GM23338 (cell line): ENCODE results near the gene CEACAM18. TPM values are rescaled to one million over a fixed set of nuclear protein-coding genes. Genes with fewer than 3 reads are reported as not detected.

Experiments
- ATAC-seq: fragments of 200-7000 bp; cut with Tn5 transposase; 3 replicates; pipeline ENCODE4 v1.9.1; 2020
- DNase-seq: peaks from one replicate; pipeline ENCODE4 v3.0.0-alpha.2; 2015; ENCODE audit warnings: low spot score
- H2AFZ ChIP-seq: fragments of 200-600 bp; sonication (generic); 2 replicates; pipeline ENCODE4 v1.8.0; 2016; ENCODE audit warnings: antibody characterized with exemption, mild to moderate bottlenecking, moderate library complexity
- H3F3A ChIP-seq: fragments of 200-600 bp; sonication (generic); replicated peaks from 2 replicates; pipeline ENCODE4 v1.8.0; 2017; ENCODE audit warnings: antibody characterized with exemption, mixed run types, low read depth
- H3K27ac ChIP-seq: fragments of 200-600 bp; sonication (generic); 2 replicates; pipeline ENCODE4 v1.6.1; 2016; ENCODE audit warnings: low read depth
- H3K27me3 ChIP-seq: fragments of 200-600 bp; sonication (generic); 2 replicates; pipeline ENCODE4 v1.8.0; 2016; ENCODE audit warnings: mild to moderate bottlenecking, mixed run types, moderate library complexity; ENCODE audit not compliant: insufficient read depth
- H3K36me3 ChIP-seq: fragments of 200-600 bp; sonication (generic); 2 replicates; pipeline ENCODE4 v1.8.0; 2016; ENCODE audit warnings: mild to moderate bottlenecking; ENCODE audit not compliant: insufficient read depth
- H3K4me1 ChIP-seq: fragments of 200-600 bp; sonication (generic); 2 replicates; pipeline ENCODE4 v1.8.0; 2016; ENCODE audit warnings: mild to moderate bottlenecking, moderate library complexity; ENCODE audit not compliant: insufficient read depth
- H3K4me2 ChIP-seq: fragments of 200-600 bp; sonication (generic); 2 replicates; pipeline ENCODE4 v1.7.1; 2017; ENCODE audit warnings: mixed run types
- H3K4me3 ChIP-seq: fragments of 200-600 bp; sonication (generic); 2 replicates; pipeline ENCODE4 v1.6.1; 2016; ENCODE audit warnings: mixed run types
- H3K79me2 ChIP-seq: fragments of 200-600 bp; sonication (generic); replicated peaks from 2 replicates; pipeline ENCODE4 v1.8.0; 2017; ENCODE audit warnings: mild to moderate bottlenecking; ENCODE audit not compliant: insufficient read depth
- H3K9me2 ChIP-seq: fragments of 200-600 bp; sonication (generic); 2 replicates; pipeline ENCODE4 v1.8.0; 2017; ENCODE audit not compliant: insufficient read depth
- H4K20me1 ChIP-seq: fragments of 200-600 bp; sonication (generic); replicated peaks from 2 replicates; pipeline ENCODE4 v1.8.0; 2017; ENCODE audit warnings: mild to moderate bottlenecking; ENCODE audit not compliant: insufficient read depth
- H3K27ac Mint-ChIP-seq: 2 replicates; pipeline ENCODE4 v1.8.0; 2020; ENCODE audit warnings: inconsistent platforms, mild to moderate bottlenecking, moderate library complexity, mixed read lengths
- H3K27me3 Mint-ChIP-seq: 3 replicates; pipeline ENCODE4 v1.8.0; 2022; ENCODE audit warnings: low read depth, mild to moderate bottlenecking, moderate library complexity, mixed read lengths, inconsistent platforms; ENCODE audit not compliant: insufficient read depth, poor library complexity
- H3K36me3 Mint-ChIP-seq: 3 replicates; pipeline ENCODE4 v1.8.0; 2021; ENCODE audit warnings: low read depth, mild to moderate bottlenecking, inconsistent platforms, moderate library complexity, mixed read lengths
- H3K4me1 Mint-ChIP-seq: 3 replicates; pipeline ENCODE4 v1.8.0; 2020; ENCODE audit warnings: mild to moderate bottlenecking, inconsistent platforms, mixed read lengths
- H3K4me3 Mint-ChIP-seq: 3 replicates; pipeline ENCODE4 v1.8.0; 2021; ENCODE audit warnings: moderate library complexity, mild to moderate bottlenecking, inconsistent platforms, mixed read lengths
- H3K9me3 Mint-ChIP-seq: 3 replicates; pipeline ENCODE4 v1.8.0; 2020; ENCODE audit warnings: moderate library complexity, mild to moderate bottlenecking, inconsistent platforms, mixed read lengths
- CREB1 ChIP-seq: fragments of 250-450 bp; sonication (Bioruptor Pico); IDR thresholded peaks from 2 replicates; pipeline ENCODE4 v1.5.0; 2020; ENCODE audit warnings: low read depth, mild to moderate bottlenecking, moderate library complexity
- CTCF ChIP-seq, 2 experiments: fragments of 200-600 bp in 1 of 2; sonication (generic) in 1 of 2; conservative IDR thresholded peaks; 2 replicates each; pipeline versions ENCODE4 v1.5.1 to v1.6.1; 2016 to 2017; ENCODE audit warnings: antibody characterized with exemption in 2 of 2, low read depth in 2 of 2, mild to moderate bottlenecking in 2 of 2, moderate library complexity in 1 of 2
- ETS1 ChIP-seq: IDR thresholded peaks from 2 replicates; pipeline ENCODE4 v1.6.1; 2016; ENCODE audit warnings: antibody characterized with exemption
- EZH2 ChIP-seq: fragments of 200-600 bp; sonication (generic); IDR thresholded peaks from one replicate; pipeline ENCODE4 v1.8.0; 2017; ENCODE audit warnings: antibody characterized with exemption, mild to moderate bottlenecking, low read depth; ENCODE audit not compliant: unreplicated experiment
- EZH2phosphoT487 ChIP-seq: fragments of 200-600 bp; sonication (generic); IDR thresholded peaks from one replicate; pipeline ENCODE4 v1.8.1; 2018; ENCODE audit warnings: antibody characterized with exemption; ENCODE audit not compliant: unreplicated experiment
- JUNB ChIP-seq: IDR thresholded peaks from one replicate; pipeline ENCODE4 v1.6.1; 2016; ENCODE audit warnings: antibody characterized with exemption; ENCODE audit not compliant: unreplicated experiment
- NANOG ChIP-seq: IDR thresholded peaks from 2 replicates; pipeline ENCODE4 v1.6.1; 2016; ENCODE audit warnings: antibody characterized with exemption, borderline replicate concordance
- POLR2AphosphoS5 ChIP-seq: IDR thresholded peaks from 2 replicates; pipeline ENCODE4 v1.6.1; 2016; ENCODE audit warnings: antibody characterized with exemption, low read depth
- STAT1 ChIP-seq: IDR thresholded peaks from one replicate; pipeline ENCODE4 v1.6.1; 2016; ENCODE audit warnings: antibody characterized with exemption; ENCODE audit not compliant: unreplicated experiment
- ZNF114 ChIP-seq: fragments of 250-450 bp; sonication (Bioruptor Pico); IDR thresholded peaks from 2 replicates; pipeline ENCODE4 v1.5.0; 2020; ENCODE audit warnings: mild to moderate bottlenecking, moderate library complexity
- ZNF331 ChIP-seq: fragments of 250-450 bp; sonication (Bioruptor Pico); IDR thresholded peaks from 2 replicates; pipeline ENCODE4 v1.5.0; 2020; ENCODE audit warnings: low read depth, mild to moderate bottlenecking, moderate library complexity
- polyA plus RNA-seq: library from polyadenylated mRNA; unstranded; fragments of >200 nt; fragmentation: Nextera tagmentation; extraction: Ambion mirVana; gene quantifications from 2 replicates; pipeline ENCODE4 v1.2.1, GENCODE V29; 2016
- total RNA-seq: library from RNA; depleted of rRNA; stranded (reverse); fragments of >200 nt; shearing (Covaris generic); gene quantifications from 2 replicates; pipeline ENCODE4 v1.2.3, GENCODE V29; 2014
- TF ChIP-seq, protein P1 (sequence below): IDR thresholded peaks from one replicate; pipeline ENCODE4 v1.6.1; 2018; ENCODE audit warnings: antibody characterized with exemption; ENCODE audit not compliant: unreplicated experiment
- TF ChIP-seq, protein P2 (sequence below): fragments of 250-450 bp; sonication (Bioruptor Pico); IDR thresholded peaks from 2 replicates; pipeline ENCODE4 v1.5.0; 2020; ENCODE audit warnings: mild to moderate bottlenecking, moderate library complexity

The CEACAM18 gene
- total and polyA plus RNA-seq, 2 experiments from 2014 or later = not detected

GRCh38 chr19:51529301-51529700, 51.0 kb downstream of the CEACAM18 start:
- Histone ChIP-seq H3K79me2 (no peaks in the 10 kb centered on the region), H3K4me1 (no peaks in the 10 kb centered on the region; the same call in 1 of the 2 replicates), H3K9me2 (no peaks in the 10 kb centered on the region), H3K27me3 (no peaks in the 10 kb centered on the region), H3K4me2 (no peak overlapping the region), H3F3A (no peaks in the 10 kb centered on the region), H3K27ac (no peak overlapping the region), H2AFZ (no peak overlapping the region), H3K36me3 (no peaks in the 10 kb centered on the region), H4K20me1 (no peaks in the 10 kb centered on the region), H3K4me3 (no peak overlapping the region)
- no peaks in the 10 kb centered on the region for H3K27me3 Mint-ChIP-seq
- peaks cover 16% of the 10 kb centered on the region for H3K36me3 Mint-ChIP-seq
- H3K27ac Mint-ChIP-seq = no peak overlapping the region
- H3K9me3 Mint-ChIP-seq = peaks cover 90% of the 10 kb centered on the region
- no peaks in the 10 kb centered on the region for H3K4me1 Mint-ChIP-seq
- no peak overlapping the region for H3K4me3 Mint-ChIP-seq
- DNase-seq (no peak), ATAC-seq (no peak)
- no peak for TF ChIP-seq POLR2AphosphoS5
- no peak for TF ChIP-seq ZNF331 (CRISPR knock-in tag)
- TF ChIP-seq CTCF (conservative IDR thresholded peaks at IDR 0.05; ENCODE audit: low read depth in 2 of 2) = no peak
- no peak for TF ChIP-seq JUNB
- TF ChIP-seq CREB1 (CRISPR knock-in tag) = no peak
- no peak for TF ChIP-seq ZNF114 (CRISPR knock-in tag)
- TF ChIP-seq, protein P1, sequence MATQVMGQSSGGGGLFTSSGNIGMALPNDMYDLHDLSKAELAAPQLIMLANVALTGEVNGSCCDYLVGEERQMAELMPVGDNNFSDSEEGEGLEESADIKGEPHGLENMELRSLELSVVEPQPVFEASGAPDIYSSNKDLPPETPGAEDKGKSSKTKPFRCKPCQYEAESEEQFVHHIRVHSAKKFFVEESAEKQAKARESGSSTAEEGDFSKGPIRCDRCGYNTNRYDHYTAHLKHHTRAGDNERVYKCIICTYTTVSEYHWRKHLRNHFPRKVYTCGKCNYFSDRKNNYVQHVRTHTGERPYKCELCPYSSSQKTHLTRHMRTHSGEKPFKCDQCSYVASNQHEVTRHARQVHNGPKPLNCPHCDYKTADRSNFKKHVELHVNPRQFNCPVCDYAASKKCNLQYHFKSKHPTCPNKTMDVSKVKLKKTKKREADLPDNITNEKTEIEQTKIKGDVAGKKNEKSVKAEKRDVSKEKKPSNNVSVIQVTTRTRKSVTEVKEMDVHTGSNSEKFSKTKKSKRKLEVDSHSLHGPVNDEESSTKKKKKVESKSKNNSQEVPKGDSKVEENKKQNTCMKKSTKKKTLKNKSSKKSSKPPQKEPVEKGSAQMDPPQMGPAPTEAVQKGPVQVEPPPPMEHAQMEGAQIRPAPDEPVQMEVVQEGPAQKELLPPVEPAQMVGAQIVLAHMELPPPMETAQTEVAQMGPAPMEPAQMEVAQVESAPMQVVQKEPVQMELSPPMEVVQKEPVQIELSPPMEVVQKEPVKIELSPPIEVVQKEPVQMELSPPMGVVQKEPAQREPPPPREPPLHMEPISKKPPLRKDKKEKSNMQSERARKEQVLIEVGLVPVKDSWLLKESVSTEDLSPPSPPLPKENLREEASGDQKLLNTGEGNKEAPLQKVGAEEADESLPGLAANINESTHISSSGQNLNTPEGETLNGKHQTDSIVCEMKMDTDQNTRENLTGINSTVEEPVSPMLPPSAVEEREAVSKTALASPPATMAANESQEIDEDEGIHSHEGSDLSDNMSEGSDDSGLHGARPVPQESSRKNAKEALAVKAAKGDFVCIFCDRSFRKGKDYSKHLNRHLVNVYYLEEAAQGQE = no peak
- TF ChIP-seq EZH2 = no peak
- TF ChIP-seq ETS1 = no peak
- TF ChIP-seq STAT1 = no peak
- TF ChIP-seq NANOG = no peak
- TF ChIP-seq, protein P2, sequence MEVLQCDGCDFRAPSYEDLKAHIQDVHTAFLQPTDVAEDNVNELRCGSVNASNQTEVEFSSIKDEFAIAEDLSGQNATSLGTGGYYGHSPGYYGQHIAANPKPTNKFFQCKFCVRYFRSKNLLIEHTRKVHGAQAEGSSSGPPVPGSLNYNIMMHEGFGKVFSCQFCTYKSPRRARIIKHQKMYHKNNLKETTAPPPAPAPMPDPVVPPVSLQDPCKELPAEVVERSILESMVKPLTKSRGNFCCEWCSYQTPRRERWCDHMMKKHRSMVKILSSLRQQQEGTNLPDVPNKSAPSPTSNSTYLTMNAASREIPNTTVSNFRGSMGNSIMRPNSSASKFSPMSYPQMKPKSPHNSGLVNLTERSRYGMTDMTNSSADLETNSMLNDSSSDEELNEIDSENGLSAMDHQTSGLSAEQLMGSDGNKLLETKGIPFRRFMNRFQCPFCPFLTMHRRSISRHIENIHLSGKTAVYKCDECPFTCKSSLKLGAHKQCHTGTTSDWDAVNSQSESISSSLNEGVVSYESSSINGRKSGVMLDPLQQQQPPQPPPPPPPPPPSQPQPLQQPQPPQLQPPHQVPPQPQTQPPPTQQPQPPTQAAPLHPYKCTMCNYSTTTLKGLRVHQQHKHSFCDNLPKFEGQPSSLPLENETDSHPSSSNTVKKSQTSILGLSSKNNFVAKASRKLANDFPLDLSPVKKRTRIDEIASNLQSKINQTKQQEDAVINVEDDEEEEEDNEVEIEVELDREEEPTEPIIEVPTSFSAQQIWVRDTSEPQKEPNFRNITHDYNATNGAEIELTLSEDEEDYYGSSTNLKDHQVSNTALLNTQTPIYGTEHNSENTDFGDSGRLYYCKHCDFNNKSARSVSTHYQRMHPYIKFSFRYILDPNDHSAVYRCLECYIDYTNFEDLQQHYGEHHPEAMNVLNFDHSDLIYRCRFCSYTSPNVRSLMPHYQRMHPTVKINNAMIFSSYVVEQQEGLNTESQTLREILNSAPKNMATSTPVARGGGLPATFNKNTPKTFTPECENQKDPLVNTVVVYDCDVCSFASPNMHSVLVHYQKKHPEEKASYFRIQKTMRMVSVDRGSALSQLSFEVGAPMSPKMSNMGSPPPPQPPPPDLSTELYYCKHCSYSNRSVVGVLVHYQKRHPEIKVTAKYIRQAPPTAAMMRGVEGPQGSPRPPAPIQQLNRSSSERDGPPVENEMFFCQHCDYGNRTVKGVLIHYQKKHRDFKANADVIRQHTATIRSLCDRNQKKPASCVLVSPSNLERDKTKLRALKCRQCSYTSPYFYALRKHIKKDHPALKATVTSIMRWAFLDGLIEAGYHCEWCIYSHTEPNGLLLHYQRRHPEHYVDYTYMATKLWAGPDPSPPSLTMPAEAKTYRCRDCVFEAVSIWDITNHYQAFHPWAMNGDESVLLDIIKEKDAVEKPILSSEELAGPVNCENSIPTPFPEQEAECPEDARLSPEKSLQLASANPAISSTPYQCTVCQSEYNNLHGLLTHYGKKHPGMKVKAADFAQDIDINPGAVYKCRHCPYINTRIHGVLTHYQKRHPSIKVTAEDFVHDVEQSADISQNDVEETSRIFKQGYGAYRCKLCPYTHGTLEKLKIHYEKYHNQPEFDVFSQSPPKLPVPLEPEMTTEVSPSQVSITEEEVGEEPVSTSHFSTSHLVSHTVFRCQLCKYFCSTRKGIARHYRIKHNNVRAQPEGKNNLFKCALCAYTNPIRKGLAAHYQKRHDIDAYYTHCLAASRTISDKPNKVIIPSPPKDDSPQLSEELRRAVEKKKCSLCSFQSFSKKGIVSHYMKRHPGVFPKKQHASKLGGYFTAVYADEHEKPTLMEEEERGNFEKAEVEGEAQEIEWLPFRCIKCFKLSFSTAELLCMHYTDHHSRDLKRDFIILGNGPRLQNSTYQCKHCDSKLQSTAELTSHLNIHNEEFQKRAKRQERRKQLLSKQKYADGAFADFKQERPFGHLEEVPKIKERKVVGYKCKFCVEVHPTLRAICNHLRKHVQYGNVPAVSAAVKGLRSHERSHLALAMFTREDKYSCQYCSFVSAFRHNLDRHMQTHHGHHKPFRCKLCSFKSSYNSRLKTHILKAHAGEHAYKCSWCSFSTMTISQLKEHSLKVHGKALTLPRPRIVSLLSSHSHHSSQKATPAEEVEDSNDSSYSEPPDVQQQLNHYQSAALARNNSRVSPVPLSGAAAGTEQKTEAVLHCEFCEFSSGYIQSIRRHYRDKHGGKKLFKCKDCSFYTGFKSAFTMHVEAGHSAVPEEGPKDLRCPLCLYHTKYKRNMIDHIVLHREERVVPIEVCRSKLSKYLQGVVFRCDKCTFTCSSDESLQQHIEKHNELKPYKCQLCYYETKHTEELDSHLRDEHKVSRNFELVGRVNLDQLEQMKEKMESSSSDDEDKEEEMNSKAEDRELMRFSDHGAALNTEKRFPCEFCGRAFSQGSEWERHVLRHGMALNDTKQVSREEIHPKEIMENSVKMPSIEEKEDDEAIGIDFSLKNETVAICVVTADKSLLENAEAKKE (CRISPR knock-in tag) = no peak
- TF ChIP-seq EZH2phosphoT487 = no peak
